Osteoblast (primary cell): Measurements from ENCODE around the gene NR2F6. TPM values are rescaled to one million over a fixed set of nuclear protein-coding genes. Genes with fewer than 3 reads are reported as not detected.

Source experiments
- DNase-seq: peaks from one replicate; pipeline ENCODE4 v3.0.0; 2011; ENCODE audit warnings: low spot score, mixed read lengths; ENCODE audit not compliant: insufficient read length; ENCODE audit errors: missing footprints
- H2AFZ ChIP-seq: 2 replicates; pipeline ENCODE4 v1.6.0; 2011; ENCODE audit warnings: mild to moderate bottlenecking, low read length
- H3K27ac ChIP-seq: 2 replicates; pipeline ENCODE4 v1.5.1; 2011; ENCODE audit warnings: mild to moderate bottlenecking, low read depth, low read length, moderate library complexity
- H3K27me3 ChIP-seq: 2 replicates; pipeline ENCODE4 v1.6.0; 2012; ENCODE audit warnings: mild to moderate bottlenecking, control low read depth, inconsistent platforms, low read length, moderate library complexity; ENCODE audit not compliant: insufficient read depth
- H3K36me3 ChIP-seq: 2 replicates; pipeline ENCODE4 v1.5.1; 2011; ENCODE audit warnings: mild to moderate bottlenecking, low read length, control low read depth, moderate library complexity; ENCODE audit not compliant: insufficient read depth
- H3K4me1 ChIP-seq: 2 replicates; pipeline ENCODE4 v1.5.1; 2011; ENCODE audit warnings: mild to moderate bottlenecking, low read length, control low read depth, moderate library complexity; ENCODE audit not compliant: insufficient read depth
- H3K4me2 ChIP-seq: 2 replicates; pipeline ENCODE4 v1.6.0; 2011; ENCODE audit warnings: mild to moderate bottlenecking, low read length; ENCODE audit not compliant: insufficient read depth
- H3K4me3 ChIP-seq: fragments of 200-600 bp; sonication (generic); 3 replicates; pipeline ENCODE4 v1.5.1; 2012; ENCODE audit warnings: mild to moderate bottlenecking, low read length, inconsistent platforms; ENCODE audit not compliant: insufficient read depth
- H3K79me2 ChIP-seq: 2 replicates; pipeline ENCODE4 v1.6.0; 2012; ENCODE audit warnings: mild to moderate bottlenecking, low read length, control low read depth, inconsistent platforms; ENCODE audit not compliant: insufficient read depth
- H3K9me3 ChIP-seq: 2 replicates; pipeline ENCODE4 v1.5.1; 2011; ENCODE audit warnings: low read depth, low read length, control low read depth
- H4K20me1 ChIP-seq: 2 replicates; pipeline ENCODE4 v1.6.0; 2012; ENCODE audit warnings: mild to moderate bottlenecking, low read length, control low read depth; ENCODE audit not compliant: insufficient read depth
- CTCF ChIP-seq: IDR thresholded peaks from 2 replicates; pipeline ENCODE4 v1.5.1; 2011; ENCODE audit warnings: mild to moderate bottlenecking, low read depth, low read length, moderate library complexity; ENCODE audit errors: extremely low read depth
- total RNA-seq: library from RNA; depleted of rRNA; stranded (reverse); fragments of >200 nt; gene quantifications from 2 replicates; pipeline ENCODE4 v1.2.3, GENCODE V29; 2012

The NR2F6 gene
- total RNA-seq, 1 donor = 32.2 TPM

GRCh38 chr19:17242431-17243208 lies 3.1 kb downstream of the NR2F6 start:
- Histone ChIP-seq H3K4me2 (peak overlapping the region; percentile 24), H3K9me3 (no peaks in the 10 kb centered on the region), H3K4me1 (peaks cover 24% of the 10 kb centered on the region), H3K27ac (no peak overlapping the region), H3K79me2 (peaks cover 46% of the 10 kb centered on the region), H3K4me3 (no peak overlapping the region), H3K36me3 (peaks cover 12% of the 10 kb centered on the region), H4K20me1 (peaks cover 28% of the 10 kb centered on the region), H3K27me3 (no peaks in the 10 kb centered on the region), H2AFZ (no peak overlapping the region)
- TF ChIP-seq CTCF = no peak
- DNase-seq = peak; percentile 89

GRCh38 chr19:17240826-17241399 lies 4.8 kb downstream of the NR2F6 start:
- H4K20me1 ChIP-seq = peaks cover 30% of the 10 kb centered on the region
- peaks cover 46% of the 10 kb centered on the region for H3K79me2 ChIP-seq

GRCh38 chr19:17240062-17240752 lies 5.5 kb downstream of the NR2F6 start:
- Histone ChIP-seq H3K27me3 (no peaks in the 10 kb centered on the region), H2AFZ (no peak overlapping the region), H3K36me3 (peaks cover 12% of the 10 kb centered on the region), H3K79me2 (peaks cover 46% of the 10 kb centered on the region), H3K4me3 (no peak overlapping the region), H3K4me2 (no peak overlapping the region), H4K20me1 (peaks cover 30% of the 10 kb centered on the region), H3K27ac (no peak overlapping the region), H3K9me3 (no peaks in the 10 kb centered on the region), H3K4me1 (peaks cover 15% of the 10 kb centered on the region)
- no peak for TF ChIP-seq CTCF
- peak; percentile 41 for DNase-seq

More at GRCh38 chr19:17240826-17241399, 4.8 kb downstream of the NR2F6 start:
- Histone ChIP-seq H3K27me3 (no peaks in the 10 kb centered on the region), H2AFZ (no peak overlapping the region), H3K36me3 (peaks cover 12% of the 10 kb centered on the region), H3K4me1 (peaks cover 11% of the 10 kb centered on the region), H3K4me2 (no peak overlapping the region), H3K27ac (no peak overlapping the region), H3K9me3 (no peaks in the 10 kb centered on the region), H3K4me3 (no peak overlapping the region)
- peak; percentile 89 for DNase-seq
- no peak for TF ChIP-seq CTCF
